Neural cell (in vitro differentiated cells): Measurements from ENCODE around the gene STRBP.

Experiments used
- CTCF ChIP-seq: fragments of 450-650 bp; IDR thresholded peaks from 2 replicates; pipeline ENCODE4 v1.5.1; 2014; ENCODE audit warnings: antibody characterized with exemption, mild to moderate bottlenecking, moderate library complexity; ENCODE audit not compliant: poor library complexity, severe bottlenecking
- EZH2 ChIP-seq: fragments of 200-600, 300-800 bp; shearing (Covaris generic), sonication (generic); IDR thresholded peaks from 2 replicates; pipeline ENCODE4 v1.6.1; 2014; ENCODE audit warnings: antibody characterized with exemption, low read length, borderline replicate concordance, mild to moderate bottlenecking; ENCODE audit not compliant: insufficient read depth, poor library complexity, severe bottlenecking
- RAD21 ChIP-seq: fragments of 450-650 bp; conservative IDR thresholded peaks from 2 replicates; pipeline ENCODE4 v1.6.1; 2014; ENCODE audit warnings: antibody characterized with exemption, mild to moderate bottlenecking, moderate library complexity
- TF ChIP-seq, protein P1 (sequence below): IDR thresholded peaks from 2 replicates; pipeline ENCODE4 v1.6.1; 2012; ENCODE audit warnings: borderline replicate concordance

- TF ChIP-seq CTCF (no peak), RAD21 (no peak), EZH2 (no peak)
- TF ChIP-seq, protein P1, sequence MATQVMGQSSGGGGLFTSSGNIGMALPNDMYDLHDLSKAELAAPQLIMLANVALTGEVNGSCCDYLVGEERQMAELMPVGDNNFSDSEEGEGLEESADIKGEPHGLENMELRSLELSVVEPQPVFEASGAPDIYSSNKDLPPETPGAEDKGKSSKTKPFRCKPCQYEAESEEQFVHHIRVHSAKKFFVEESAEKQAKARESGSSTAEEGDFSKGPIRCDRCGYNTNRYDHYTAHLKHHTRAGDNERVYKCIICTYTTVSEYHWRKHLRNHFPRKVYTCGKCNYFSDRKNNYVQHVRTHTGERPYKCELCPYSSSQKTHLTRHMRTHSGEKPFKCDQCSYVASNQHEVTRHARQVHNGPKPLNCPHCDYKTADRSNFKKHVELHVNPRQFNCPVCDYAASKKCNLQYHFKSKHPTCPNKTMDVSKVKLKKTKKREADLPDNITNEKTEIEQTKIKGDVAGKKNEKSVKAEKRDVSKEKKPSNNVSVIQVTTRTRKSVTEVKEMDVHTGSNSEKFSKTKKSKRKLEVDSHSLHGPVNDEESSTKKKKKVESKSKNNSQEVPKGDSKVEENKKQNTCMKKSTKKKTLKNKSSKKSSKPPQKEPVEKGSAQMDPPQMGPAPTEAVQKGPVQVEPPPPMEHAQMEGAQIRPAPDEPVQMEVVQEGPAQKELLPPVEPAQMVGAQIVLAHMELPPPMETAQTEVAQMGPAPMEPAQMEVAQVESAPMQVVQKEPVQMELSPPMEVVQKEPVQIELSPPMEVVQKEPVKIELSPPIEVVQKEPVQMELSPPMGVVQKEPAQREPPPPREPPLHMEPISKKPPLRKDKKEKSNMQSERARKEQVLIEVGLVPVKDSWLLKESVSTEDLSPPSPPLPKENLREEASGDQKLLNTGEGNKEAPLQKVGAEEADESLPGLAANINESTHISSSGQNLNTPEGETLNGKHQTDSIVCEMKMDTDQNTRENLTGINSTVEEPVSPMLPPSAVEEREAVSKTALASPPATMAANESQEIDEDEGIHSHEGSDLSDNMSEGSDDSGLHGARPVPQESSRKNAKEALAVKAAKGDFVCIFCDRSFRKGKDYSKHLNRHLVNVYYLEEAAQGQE = no peak
Observed at GRCh38 chr9:123268199-123268464, 254 bp downstream of the STRBP start.
